Activated gamma-delta T cell treated with anti-CD3 and anti-CD28 coated beads, Interleukin-2, amount 50 U/mL, for 16 hours (primary cell): ENCODE results near the gene ATE1.
"Not testable (repeated sequence)": the region's sequence is repeated elsewhere in the genome, so short reads cannot be mapped to it uniquely, and the experiment has no call there.

ENCODE experiments used
- DNase-seq: peaks from one replicate; pipeline ENCODE4 v3.0.0-alpha.2; 2020; ENCODE audit warnings: low read depth

Gene ATE1

GRCh38 chr10:121927841-121928527 is at the start of gene ATE1:
ATE1 (minus strand) TSS chr10:121928031; CDS start chr10:121927949, 82 bp downstream.
- DNase-seq, result peak; percentile 64

DNA sequence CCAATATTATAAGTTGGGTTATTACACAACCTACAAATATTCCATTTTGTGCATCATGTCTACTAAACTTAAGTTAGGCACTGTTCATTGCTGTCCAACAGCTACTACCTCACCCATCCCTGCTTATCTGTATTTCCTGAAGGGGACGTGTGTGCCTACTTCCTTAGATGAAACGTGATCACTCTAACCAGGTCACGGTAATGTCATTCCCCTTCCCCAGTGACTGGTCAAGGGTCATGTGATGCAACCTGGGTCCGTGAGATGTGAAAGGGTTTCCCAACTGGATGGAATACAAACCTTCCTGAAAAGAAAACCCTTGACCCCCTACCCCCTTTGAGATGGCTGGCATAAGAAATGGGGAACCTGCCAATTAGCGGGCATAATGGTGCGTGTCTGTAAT is 48.8 kb upstream of the ATE1 start:
- no peak for DNase-seq

DNA sequence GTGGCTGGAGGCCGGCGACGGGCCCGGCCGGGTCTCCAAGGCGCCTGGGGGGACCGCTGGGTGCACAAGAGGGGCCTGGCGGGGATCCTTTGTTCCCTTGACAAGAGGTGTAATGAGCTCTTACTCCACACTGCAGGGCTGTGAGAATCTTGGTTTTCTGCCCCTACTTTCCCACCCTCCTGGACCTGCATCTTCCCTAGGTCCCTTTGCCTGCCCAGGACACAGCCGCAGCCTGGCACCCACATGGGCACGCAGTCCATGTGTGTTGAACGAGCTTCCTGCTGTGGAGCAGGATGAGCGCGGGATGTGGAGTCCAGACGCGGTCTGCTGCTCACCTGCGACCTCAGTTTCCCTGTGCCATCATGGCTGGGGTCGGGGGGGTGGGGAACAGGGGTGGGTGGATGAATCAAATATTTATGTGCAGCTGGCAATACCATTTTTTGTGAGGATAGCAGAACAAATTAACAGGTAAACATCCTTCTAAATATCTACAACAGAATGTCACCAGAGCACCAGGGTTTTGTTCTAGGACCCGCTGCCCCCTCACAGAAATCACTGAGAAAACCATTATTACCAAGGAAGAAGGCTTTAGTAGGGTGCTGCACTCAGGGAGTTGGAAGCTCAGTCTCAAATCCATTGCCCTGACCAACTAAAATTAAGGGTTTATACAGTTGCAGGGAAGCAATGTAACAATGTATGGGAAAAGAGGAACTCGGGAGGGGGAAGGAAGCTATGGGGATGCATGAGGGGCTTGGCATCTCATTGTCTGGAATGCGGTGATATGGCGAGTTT is 47.7 kb upstream of the ATE1 start:
- no peak for DNase-seq

GRCh38 chr10:121974535-121975294 is 46.9 kb upstream of the ATE1 start, which contains the start of gene NSMCE4A:
NSMCE4A (minus strand) TSS chr10:121975217; CDS start chr10:121975165, 52 bp downstream.
- peak; percentile 54 for DNase-seq

DNA sequence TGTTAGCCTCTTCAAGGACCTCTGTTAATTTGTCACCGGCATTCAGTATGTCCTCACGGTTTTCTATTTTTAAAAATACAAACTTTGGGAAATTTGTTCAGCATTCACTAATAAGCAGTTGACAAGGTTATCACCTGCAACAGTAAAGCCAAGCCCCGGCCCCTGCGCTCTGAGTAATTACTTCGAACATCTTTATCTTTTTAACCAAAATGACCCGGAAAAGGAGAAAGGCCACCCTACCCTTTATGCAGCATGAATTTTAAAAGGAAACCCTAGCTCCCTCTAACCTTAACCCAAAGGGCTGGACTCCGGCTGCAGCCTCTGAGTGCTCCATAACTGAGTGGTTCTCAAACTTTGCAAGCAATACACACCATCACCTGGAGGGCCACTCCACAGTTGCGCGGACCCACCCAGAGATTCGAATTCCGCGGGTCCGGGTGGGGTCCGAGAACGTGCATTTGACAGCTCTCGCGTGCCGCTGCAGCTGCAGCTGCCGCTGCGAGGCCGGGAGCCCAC is 46.2 kb upstream of the ATE1 start:
- DNase-seq, result no peak

DNA sequence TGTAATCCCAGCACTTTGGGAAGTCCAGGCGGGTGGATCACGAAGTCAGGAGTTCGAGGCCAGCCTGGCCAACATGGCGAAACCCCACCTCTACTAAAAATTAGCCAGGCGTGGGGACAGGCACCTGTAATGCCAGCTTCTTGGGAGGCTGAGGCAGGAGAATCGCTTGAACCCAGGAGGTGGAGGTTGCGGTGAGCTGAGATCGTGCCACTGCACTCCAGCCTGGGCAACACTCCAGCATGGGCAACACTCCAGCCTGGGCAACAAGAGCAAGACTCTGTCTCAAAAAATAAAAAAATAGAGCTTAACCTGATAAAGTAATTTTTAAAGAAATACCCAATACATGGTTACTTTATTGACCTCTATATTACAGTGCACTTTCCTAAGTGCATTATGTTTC is 41.3 kb upstream of the ATE1 start:
- DNase-seq, result not testable (repeated sequence)

GRCh38 chr10:121965996-121966395 is 38.2 kb upstream of the ATE1 start:
- no peak for DNase-seq

GRCh38 chr10:121961456-121961855 is 33.6 kb upstream of the ATE1 start:
- DNase-seq, result no peak

GRCh38 chr10:121959671-121960070 is 31.8 kb upstream of the ATE1 start:
- no peak for DNase-seq

DNA sequence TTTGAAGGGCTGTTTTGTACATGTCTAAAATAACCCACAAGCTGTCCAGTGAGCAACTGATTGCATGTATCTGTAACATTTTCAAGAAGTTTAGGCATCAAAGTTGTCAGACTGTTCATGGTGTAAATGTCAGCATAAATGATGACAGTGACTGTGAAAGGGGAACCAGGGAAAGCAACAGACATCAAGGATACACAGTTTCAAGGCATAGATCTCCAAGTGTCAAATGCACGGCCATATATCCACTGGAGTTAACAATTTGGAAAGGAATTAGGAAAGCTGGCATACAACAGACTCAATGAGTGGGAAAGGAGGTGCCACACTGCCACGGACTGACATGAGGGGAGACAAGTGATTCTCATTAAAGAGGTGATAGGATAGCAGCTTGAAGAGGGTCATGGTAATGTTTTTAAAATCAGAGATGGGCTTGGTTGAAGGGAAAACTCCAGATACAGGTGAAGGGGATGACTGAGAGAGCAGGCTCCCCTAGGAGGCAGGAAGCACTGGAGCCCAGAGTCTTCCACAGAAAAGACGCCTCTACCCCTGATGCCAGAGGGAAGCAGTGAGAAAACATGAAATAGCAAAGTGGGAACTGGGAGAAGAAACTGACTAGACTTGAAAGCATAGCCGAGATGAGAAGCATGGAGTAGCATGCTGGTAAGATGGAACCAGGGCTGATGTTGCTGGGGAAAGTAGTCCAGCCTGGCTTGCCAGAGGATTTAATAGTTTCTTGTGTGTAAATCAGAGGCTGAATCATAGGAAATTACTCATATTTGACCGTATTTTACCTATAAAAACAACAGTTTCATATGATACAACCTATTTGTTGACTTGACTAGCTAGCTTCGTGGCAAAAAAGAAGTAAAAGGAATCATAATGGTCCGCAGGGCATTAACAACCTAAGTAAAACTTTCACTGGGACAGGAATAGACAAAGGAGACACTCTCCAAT is 28.6 kb upstream of the ATE1 start:
- no peak for DNase-seq

- no peak for DNase-seq
Observed at GRCh38 chr10:121952226-121952625, 24.4 kb upstream of the ATE1 start.

- no peak for DNase-seq
Observed at GRCh38 chr10:121949451-121949850, 21.6 kb upstream of the ATE1 start.

DNA sequence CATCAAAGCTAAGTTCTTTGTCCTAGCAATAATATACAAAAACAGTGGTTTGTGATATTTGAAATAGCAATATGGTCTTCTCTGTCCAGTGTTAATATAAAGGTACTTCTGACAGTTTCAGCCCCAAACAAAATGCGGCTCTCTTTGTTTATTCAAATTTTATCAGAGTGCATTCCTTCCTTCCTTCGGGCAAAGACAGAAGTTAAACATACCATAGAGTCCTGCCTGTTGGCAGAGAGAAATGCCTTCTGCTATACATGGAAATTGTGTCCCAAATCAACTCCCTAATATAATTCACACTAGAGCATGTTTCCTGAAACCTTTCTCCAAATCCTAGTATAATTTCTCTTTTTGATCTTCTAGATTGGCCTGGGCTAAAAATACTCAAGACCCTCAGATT is 21.2 kb upstream of the ATE1 start:
- no peak for DNase-seq

DNA sequence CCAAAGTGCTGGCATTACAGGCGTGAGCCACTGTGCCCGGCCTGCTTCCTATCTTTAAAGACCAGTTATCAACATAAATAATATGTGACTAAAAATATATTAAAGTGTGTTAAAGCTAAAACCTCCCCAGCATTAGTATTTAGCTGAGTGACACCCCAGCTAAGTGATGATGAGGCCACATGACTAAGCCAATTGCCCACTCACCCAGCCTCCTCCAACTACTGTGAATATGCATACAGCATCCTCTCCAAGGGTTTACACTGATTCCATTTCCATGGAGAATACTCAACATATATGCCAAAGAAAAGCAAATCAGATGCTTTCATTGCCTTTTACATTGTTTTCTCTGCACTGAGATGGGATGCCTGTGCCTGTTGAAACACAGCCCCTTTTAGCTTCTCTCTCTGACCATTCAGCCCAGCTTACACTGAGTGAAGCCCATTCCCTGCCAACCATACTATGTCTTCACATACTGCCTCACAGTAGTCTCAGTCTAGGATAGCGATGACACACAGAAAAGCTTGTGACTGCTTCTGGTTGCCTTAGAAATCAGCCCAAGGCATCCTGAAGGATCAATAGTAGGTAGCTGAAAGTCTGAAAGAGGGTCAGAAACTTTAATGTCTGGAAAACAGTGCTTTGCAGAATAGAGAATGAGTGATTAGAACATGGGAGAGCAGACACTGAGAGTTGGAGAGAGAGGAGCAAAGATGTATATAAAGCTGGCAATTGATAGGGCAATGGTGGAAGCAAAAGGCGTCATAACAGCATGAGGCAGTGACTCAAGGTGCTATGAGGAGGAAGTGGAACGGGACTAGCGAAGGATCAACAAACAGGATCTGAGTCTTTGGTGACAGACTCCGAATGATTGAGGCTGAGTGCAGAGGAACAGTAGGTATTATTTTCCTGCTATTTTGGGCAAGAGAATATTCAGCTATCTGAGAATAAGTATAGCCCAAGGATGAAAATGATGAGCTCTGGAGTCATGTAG is 19.8 kb upstream of the ATE1 start:
- DNase-seq, result no peak

- DNase-seq, result no peak
Observed at GRCh38 chr10:121942749-121943416, 15.1 kb upstream of the ATE1 start.

DNA sequence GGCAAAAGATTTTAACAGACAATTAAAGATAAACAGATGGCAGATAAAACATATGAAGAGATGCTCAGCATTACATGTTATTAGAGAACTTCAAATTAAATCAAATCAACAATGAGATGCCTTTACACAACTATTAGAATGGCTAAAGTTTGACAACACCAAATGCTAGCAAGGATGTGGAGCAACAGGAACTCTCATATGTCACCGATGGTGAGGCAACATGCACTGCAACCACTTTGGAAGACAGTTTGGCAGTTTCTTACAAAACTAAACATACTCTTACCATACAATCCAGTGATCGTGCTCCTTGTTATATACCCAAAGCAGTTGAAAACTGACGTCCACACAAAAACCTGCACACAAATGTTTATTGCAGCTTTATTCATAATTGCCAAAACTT is 13.7 kb upstream of the ATE1 start:
- no peak for DNase-seq

GRCh38 chr10:121936295-121936694 is 8.5 kb upstream of the ATE1 start:
- no peak for DNase-seq

DNA sequence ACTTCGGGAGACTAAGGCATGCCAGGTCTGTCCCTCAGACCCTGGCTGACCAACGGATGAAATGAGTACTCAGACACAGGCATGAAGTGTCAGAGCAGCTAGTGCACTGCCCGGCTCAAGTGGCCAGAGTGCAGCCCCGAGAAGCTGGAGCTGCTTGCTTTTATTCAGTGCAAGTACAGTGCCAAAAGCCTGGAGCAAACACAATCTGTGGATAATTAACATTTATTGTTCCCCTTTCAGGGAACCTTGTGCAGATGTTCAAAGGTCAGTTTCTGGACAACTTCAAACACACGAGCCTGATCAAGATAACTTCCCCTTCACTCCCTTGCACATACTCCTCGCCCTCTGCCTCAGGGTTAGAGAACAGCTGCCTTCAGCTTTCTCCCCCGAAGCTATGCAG is 7.9 kb upstream of the ATE1 start:
- DNase-seq, result no peak

DNA sequence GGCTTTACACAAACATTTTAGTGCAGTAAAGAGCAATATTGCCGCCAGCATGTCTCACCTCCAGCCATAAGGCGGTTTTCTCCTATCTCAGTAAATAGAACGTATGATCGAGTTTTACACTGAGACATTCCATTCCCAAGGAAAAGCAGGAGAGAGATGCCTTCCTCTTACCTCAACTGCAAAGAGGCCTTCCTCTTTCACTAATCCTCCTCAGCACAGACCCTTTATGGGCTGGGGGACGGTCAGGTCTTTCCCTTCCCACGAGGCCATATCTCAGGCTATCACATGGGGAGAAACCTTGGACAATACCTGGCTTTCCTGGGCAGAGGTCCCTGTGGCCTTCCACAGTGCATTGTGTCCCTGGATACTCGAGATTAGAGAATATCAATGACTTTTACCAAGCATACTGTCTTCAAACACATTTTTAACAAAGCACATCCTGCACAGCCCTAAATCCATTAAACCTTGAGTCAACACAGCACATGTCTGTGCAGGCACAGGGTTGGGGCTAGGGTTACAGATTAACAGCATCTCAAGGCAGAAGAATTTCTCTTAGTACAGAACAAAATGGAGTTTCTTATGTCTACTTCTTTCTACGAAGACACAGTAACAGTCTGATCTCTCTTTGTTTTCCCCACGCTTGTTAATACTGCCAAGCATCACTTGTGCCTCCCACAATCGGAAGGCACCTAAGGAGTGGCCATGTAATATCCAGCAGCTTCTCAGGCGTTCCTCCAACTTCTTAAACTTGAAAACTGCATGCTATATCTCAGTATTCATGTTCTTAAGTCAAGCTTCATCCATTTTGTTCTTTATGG is 2.6 kb upstream of the ATE1 start:
- DNase-seq, result not testable (repeated sequence)
